A549 treated with CpdA at 1 μM for 4 hours (cell line): ENCODE results near the gene LIMS3. TPM values are rescaled to one million over a fixed set of nuclear protein-coding genes. Genes with fewer than 3 reads are reported as not detected.

Experiments
- total RNA-seq: library from RNA; stranded (reverse); fragments of 200-300 nt; extraction: Qiagen RNA extraction; gene quantifications from 5 replicates; pipeline ENCODE4 v1.2.3, GENCODE V29; 2022; ENCODE audit warnings: low read depth

The LIMS3 gene
- not detected in 5 replicates for total RNA-seq

GRCh38 chr2:109898462-109899336, at the start of gene LIMS3:
Gene LIMS3, plus strand, starts transcription at chr2:109898688. Its CDS starts 41 bp downstream, at chr2:109898729.

Other genes starting within 250 kb of the LIMS3 start
- 5.7 to 10.1 TPM (median 7.4 TPM) in 5 replicates for gene RGPD5, start 104.4 kb upstream of the LIMS3 start, total RNA-seq
- gene MALL, start 217.1 kb downstream of the LIMS3 start, total RNA-seq = 130 to 155 TPM (median 137 TPM) in 5 replicates